ENCODE measurements around the gene SPG21.
"Not testable (repeated sequence)": the region's sequence is repeated elsewhere in the genome, so short reads cannot be mapped to it uniquely, and the experiment has no call there.

SPG21 gene, protein sequence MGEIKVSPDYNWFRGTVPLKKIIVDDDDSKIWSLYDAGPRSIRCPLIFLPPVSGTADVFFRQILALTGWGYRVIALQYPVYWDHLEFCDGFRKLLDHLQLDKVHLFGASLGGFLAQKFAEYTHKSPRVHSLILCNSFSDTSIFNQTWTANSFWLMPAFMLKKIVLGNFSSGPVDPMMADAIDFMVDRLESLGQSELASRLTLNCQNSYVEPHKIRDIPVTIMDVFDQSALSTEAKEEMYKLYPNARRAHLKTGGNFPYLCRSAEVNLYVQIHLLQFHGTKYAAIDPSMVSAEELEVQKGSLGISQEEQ

DNA sequence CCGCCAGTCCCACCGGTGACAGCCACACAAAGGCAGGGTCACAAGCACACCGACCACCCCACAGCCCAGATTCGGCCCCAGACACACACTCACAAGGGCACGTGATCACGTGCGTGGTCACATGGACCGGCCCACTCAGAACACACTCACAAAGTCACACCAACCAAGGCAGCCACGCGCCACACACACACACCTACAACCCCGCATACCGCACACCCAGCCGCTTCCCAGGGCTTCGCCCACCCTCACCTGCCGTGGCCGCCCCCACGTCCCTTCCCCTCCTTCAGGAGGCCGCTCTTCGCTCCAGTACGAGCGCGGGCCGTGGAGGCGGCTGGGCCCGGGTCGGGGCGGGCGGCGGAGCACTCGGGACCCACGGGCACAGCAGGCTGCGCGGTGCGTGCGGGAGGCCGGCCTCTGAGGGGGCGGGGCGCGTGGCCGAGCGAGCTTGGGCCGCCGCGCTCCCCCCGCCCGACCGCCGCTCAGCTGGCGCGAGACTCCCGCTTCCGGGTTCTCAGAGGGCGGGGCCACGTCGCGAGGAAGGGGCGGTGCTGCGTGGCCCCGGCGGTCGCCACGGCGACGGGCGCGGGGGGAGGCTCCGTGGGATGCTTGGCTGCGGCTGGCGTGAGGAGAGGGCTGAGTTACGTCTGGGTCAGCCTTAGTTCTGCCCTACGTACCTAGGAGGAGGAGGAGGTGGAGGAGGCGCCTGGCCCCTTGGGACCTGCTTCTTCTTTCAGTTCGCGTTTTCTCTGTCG is at the start of gene SPG21:
Gene SPG21, minus strand, starts transcription at position 499 of the 752 bp plus-strand sequence. CDS start 6,345 bp downstream, outside the sequence.
- DNase-seq (ENCODE audit: low read depth in 3 of 3, low spot score in 1 of 3), result peak; percentile 68 to 87 (median 79)

DNA sequence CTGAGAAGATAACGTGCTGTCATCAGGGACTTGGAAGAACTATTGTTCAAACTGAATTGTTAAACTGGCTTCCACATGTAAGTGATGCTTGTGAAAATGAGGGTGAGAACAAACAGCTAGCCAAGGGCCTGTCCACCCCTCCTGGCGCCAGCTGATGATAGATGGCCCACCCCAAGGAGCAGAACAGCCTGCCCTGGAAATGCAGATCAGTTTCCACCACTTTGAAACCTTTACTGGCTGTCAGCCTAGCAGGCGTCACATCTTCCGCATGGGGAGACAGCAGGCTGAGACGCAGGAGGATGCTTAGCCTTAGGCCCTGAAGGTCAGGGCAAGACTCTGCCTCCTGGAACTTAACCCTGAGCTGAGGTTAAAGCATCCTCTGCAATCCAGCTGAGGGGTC is 49.1 kb upstream of the SPG21 start:
- DNase-seq (ENCODE audit: low read depth in 3 of 3, low spot score in 1 of 3), result no peak

DNA sequence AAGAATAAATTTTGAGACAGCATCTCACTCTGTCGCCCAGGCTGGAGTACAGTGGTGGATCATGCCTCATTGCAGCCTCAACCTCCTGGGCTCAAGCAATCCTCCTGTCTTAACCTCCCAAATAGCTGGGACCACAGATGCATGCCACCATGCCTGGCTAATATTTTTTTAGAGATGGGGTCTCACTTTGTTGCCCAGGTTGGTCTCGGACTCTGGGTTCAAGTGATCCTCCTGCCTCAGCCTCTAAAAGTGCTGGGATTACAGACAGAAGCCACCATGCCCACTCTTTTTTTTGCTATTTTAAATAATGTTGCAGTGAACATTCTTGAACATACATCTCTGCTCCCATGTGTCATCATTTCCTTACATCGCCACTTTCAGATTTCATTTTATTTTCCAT is 48.7 kb upstream of the SPG21 start:
- DNase-seq (ENCODE audit: low read depth in 3 of 3, low spot score in 1 of 3), result no peak

DNA sequence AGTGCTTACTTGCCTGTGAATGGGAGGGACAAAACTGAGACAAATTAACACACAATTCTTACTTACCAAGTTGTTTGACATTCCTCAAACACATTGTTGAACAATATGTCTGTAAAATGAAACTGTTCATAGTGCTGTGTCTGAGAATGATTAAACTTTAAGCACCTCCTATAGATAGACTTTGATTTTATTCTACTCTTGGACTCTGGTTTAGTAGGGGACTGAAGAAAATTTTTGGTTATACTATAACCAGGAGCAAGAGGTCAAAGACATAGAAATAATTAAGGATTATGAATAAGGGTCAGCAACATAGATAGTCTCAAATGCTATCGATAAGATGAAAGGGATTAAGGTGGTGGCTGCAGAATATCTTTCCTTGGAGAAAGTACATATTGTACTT is 47.6 kb upstream of the SPG21 start:
- DNase-seq (ENCODE audit: low read depth in 3 of 3, low spot score in 1 of 3), result no peak

DNA sequence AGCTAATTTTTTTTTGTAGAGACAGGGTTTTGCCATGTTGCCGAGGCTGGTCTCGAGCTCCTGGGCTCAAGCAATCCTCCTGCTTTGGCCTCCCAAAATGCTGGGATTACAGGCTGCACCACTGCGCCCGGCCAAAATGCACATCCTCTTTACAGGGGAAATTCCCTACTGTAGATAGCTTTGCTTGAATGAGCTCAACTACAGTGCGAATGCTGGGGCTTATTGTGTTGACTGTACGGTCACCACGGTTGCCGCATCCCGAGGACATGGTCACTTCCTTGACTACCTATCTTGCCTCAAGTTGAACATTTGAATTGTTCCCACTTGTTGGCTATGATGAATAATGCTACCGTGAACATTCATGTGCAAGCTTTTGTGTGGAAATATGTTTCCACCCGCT is 45.0 kb upstream of the SPG21 start:
- DNase-seq (ENCODE audit: low read depth in 3 of 3, low spot score in 1 of 3), result no peak

DNA sequence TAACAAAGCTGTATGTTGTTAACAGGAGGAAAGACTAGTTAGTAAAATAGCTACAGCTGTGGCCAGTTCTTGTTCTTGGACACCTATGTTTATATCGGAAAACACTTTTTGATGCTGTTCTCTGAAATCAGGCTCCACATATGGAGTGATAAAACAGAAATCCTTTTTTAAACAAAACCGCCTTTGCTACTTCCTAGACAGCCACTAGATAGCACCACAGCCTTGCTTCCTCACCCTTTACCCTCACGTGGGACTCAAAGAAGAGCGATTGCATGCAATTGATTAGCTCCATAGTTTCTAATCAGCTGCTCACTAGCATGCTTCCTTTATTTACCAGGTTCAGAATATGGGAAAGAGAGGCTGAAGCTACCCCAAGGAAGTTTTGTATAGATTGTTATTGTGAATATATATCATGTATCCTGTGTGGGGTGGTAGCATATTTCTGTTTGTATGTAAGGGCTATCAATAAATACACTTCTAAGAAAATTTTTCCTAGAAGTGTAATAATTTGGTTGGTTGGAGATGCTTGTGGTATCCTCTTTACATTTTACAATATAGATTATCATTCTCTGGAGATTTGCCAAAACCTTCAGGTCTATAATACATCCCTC is 44.0 kb upstream of the SPG21 start:
- no peak for DNase-seq (ENCODE audit: low read depth in 3 of 3, low spot score in 1 of 3)

DNA sequence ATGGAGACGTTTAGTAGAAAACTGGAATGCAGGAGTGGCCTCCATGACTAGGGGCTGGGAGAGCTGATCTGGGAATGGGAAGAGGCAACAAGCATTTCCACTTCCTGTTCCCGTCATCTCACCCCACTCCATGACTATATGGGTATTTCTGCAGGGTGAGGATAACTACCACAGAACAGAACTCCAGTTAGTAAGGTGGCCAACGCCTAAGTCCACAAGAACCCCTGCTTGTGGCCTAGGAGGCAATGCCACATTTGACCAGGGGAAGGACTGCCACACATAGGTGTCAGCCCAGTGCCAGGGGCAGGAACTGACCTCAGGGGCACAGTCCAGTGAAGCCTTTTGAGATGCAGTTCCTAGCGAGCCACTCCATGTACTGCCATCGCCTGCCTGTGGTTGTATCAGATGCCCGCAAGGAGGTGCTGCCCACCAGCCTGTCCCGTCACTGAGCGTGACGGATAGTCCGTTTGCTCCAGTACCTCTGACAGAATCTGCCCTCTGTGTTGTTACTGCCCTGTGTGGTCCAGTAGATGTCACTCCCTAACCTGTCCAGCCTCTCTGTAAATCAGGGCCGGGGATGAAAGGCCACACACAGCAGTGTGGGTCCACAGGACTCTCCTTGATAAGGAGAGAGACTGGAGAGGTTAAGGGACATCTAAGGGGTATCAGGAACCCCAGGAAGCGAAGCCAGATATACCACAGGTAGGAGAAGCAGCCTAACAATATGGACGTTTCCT is 43.3 kb upstream of the SPG21 start:
- DNase-seq (ENCODE audit: low read depth in 3 of 3, low spot score in 1 of 3), result no peak

DNA sequence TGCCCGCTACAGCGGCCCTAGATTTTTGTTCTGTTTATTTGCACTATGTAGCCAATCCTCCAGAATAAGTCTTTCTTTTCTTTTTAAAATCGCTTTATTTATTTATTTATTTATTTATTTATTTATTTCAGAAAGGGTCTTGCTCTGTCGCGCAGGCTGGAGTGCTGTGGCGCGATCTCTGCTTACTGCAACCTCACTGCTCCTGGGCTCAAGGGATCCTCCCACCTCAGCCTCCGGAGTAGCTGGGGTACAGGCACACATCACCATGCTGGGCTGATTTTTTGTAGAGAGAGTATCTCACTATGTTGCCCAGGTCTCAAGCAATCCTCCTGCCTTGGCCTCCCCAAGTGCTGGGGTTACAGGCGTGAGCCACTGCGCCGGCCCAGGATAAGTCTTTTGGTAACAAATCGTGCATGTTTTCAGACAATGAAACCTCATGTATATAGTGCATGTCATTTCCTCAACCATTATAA is 40.1 kb upstream of the SPG21 start:
- no peak for DNase-seq (ENCODE audit: low read depth in 3 of 3, low spot score in 1 of 3)

DNA sequence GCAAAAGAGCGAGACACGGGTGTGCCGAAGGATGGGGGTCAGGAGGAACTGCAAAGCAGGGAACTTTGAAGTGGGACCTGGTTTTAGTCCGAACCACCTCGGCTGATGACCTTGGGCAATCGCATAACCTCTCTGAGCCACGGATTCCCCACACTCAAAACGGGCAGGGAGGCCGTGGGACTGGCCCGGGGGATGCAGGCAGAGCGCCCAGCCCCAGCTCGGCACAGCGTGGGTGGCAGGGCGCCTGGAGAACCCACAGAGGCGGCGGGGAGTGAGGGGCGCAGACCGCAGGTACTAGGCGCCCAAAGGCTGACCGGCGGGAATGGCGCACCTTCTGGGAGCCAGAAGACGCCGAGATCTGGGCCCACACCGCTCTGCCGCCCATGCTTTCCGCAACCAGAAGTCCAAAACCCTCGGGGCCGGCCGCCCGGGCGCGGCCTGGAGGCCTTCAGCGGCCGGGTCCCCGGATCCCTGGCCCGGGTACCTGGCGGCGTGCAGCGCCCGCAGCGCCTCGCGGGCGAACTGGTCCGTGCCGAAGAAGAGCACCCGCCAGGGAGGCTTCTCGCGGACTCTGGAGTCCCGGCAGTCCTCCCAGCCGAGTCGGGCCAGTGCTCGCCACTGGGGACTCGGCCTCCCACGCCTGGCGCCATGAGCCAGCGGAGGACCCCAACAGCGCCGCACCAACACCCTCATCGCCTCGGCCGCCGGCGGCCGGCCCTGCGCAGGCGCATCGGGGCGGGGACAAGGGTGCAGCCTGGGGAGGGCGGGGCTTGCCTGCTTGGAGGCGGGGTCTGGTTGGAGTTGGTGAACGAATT is 39.4 kb upstream of the SPG21 start, which contains the start of gene MTFMT:
Gene MTFMT, minus strand, starts transcription at position 719 of the 815 bp plus-strand sequence. Its CDS starts 26 bp downstream, at position 693.
- DNase-seq (ENCODE audit: low read depth in 3 of 3, low spot score in 1 of 3), result peak; percentile 79 to 97 (median 86)

DNA sequence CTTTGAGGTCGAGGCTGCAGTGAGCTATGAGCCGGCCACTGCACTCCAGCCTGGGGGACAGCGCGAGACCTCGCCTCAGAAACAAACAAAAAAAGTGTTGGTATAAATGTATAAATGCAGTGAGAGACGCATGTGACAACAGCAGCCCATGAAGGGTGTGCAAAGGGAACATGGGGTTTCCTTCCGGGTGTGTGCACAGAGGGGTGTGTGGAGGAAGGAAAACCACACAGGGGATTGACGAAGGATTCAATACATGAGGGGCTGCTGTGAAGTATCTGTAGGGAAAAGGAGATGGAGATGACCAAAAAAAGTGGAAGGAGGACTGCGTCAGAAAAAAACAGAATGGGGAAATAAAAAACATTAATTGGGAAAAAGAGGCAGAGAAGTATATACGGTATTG is 38.6 kb upstream of the SPG21 start:
- DNase-seq (ENCODE audit: low read depth in 3 of 3, low spot score in 1 of 3), result no peak

DNA sequence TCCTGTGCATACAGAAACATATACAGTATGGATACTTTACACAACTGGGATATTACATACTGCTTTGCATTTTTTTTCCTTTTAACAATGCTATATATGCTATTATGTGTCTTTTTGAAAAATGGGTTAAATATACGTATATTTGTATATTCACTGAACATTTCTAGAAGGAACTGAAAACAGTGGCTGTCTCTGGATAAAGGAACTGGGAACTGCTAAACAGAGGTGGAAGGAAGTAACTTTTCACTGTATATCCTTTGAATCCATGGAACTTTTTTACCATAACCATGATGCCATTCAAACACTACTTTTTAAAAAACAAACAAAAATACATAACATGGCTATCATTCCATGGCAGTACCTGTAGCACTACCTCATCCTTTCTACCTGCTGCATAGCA is 37.9 kb upstream of the SPG21 start:
- no peak for DNase-seq (ENCODE audit: low read depth in 3 of 3, low spot score in 1 of 3)

DNA sequence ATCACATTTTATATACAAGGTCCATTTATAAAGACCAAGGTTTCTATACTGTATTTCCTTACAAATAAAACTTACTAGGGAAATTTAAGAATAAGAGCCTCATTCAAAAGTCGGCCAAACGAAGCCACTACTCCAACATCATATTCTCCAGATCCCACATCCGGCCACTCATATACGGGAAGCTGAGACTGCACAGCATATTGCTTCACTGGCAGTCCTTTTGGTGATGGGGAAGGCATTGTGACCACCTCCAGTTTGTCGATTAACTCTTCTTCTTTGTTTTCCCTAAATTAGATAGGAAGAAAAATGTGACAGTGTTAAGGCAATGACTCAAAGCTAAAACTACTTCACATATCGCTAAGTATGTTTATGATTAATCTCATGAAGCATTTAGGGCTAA is 37.0 kb upstream of the SPG21 start:
- DNase-seq (ENCODE audit: low read depth in 3 of 3, low spot score in 1 of 3), result no peak

DNA sequence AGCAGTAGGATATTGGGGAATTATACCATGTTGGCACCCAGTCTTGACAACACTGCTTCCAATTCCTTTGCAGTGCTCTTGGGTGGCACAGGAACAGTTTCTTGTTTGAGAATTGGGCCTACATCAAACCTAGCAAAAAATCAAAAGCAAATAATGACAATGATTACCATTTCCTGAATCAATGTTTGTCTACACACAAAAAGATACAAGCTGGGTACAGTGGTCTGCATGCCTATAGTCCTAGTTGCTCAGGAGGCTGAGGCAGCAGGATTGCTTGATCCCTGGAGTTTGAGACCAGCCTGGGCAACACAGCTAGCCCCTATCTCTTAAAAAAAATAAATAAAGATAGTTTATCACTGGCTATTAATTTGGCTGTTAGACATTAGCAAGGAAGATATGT is 31.8 kb upstream of the SPG21 start:
- DNase-seq (ENCODE audit: low read depth in 3 of 3, low spot score in 1 of 3), result no peak

DNA sequence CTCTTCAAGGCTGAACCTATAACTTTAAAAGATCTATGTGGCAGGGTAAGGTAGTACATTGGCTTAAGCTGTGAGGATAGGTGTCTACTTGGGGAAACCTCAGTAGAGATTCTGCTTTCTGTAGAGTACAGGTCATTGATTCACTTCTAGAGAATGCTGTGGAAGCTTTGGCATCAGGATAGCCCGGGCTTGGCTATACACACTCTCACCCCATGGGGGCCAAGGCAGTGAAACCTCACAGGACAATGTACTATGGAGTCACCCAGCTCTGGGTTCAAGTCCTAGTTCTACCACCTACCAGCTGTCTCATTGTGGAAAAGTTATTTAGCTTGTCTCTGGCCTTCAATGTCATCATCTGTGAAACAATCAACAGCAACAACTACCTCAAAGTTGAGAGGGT is 30.7 kb upstream of the SPG21 start:
- DNase-seq (ENCODE audit: low read depth in 3 of 3, low spot score in 1 of 3), result no peak

DNA sequence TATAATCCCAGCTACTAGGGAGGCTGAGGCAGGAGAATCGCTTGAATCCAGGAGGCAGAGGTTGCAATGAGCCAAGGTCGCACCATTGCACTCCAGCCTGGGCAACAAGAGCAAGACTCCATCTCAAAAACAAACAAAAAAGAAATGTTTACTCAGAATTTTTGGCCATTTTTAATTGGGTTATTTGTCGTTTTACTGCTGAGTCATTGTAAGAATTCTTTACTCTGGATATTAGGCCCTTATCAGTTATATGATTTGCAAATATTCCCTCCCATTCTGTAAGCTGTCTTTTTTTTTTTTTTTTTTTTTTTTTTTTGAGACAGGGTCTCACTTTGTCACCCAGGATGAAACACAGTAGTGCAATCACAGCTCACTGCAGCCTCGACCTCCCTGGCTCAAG is 21.5 kb upstream of the SPG21 start:
- DNase-seq (ENCODE audit: low read depth in 3 of 3, low spot score in 1 of 3), result not testable (repeated sequence)

DNA sequence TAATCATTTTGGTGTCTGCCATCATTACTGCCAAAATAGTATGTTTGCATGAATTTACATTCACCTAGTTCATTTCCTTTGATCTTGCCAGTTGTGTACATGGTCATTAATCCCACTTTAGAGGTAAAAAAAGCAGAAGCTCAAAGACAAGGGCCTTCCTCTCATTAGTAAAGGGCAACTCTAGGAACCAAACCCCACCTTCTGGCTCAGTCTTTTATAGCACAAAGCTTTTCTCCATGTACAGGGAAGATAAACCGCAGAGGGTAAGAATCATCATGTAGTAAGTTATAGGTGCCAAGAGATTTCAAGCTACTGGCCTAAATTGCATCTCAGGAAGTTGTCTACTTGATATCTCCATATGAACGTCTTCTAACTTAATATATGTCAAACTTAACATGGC is 19.3 kb upstream of the SPG21 start:
- DNase-seq (ENCODE audit: low read depth in 3 of 3, low spot score in 1 of 3), result no peak

DNA sequence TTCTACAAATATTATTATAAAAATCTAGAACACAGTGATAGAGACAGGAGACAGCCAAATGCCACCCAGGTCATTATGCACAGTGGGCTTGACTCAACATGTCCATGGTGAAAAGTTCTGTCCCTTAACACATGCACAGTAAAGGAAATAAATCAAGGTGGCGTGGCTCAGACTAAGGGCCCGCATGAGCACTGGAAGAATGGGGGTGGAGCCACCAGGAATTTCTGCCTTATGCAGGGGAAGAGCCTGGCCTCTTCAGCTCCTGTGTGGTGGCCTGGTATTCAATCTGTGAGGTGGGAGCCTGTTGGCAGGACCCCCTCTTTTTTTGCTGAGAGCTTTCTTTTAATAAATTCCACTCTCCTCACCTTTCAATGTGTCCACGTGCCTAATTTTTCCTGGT is 17.2 kb upstream of the SPG21 start:
- DNase-seq (ENCODE audit: low read depth in 3 of 3, low spot score in 1 of 3), result no peak

DNA sequence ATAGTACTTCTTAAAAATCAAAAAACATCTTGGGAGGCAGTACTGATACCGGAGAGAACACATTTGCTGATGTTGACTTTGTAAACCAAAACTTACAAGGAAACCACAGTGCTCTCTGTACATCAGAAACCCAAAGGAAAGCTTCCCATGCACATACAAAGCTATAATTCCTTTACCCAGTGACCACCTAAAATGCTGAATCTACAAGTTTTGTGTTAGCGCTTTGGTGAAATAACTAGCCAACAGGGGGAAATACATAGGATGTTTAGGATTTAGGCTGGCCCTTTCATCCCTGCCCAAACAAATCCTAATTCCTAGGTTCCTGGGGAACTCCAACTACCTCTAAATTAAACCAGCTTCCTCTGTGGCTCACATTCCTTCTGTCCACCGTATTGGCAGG is 15.3 kb upstream of the SPG21 start:
- no peak for DNase-seq (ENCODE audit: low read depth in 3 of 3, low spot score in 1 of 3)

DNA sequence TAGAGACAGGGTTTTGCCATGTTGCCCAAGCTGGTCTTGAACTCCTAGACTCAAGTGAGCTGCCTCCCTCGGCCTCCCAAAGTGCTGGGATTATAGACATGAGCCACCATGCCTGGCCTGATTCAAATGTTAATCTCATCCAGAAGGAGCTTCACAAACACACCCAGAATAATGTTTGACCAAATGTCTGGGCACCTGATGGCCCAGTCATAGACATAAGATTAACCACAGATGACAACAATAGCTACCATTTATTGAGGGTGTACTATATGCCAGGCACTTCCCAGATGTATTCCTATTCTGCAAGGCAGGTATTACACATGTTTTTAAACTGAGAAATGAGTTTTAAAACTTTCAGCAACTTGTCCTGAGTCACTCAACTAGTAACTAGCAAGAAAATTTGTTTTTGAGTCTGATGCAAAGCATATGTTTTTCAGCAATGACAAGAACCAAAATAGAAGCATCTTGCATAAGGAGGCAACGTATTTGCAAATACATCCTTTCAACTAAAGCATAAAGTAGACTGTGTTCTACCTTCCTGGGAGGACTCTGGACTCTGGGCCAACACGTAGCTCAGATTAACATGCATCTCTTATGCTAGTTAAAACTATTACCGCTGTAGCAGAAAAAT is 8.1 kb upstream of the SPG21 start:
- DNase-seq (ENCODE audit: low read depth in 3 of 3, low spot score in 1 of 3), result no peak

DNA sequence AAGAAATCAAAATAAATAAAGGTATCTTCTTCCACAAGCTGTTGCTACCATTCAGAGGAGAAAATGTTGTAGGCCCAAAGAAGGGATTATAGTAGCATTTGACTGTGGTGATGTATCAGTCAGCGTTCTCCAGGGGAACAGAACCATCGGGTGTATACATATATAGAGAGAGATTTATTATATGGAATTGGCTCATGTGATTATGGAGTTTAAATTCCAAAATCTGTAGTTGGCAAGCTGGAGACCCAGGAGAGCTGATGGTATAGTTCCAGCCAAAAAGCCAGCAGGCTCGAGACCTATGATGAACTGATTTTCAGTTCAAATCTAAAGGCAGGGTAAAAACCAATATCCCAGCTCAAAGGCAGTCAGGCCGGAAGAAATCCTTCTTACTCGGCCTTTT is 7.4 kb upstream of the SPG21 start:
- no peak for DNase-seq (ENCODE audit: low read depth in 3 of 3, low spot score in 1 of 3)

Data from stimulated activated CD4-positive, alpha-beta T cell treated with anti-CD3 and anti-CD28 coated beads, TNF-alpha, amount 100 ng/mL, for 1 hour (primary cell).